Left lung (tissue), 10 donors: ENCODE measurements around the gene SUFU. TPM values are rescaled to one million over a fixed set of nuclear protein-coding genes. Genes with fewer than 3 reads are reported as not detected.

Experiments
- ATAC-seq: fragments of 200-7000 bp; cut with Tn5 transposase; one replicate; pipeline ENCODE4 v1.9.1; 2020; ENCODE audit warnings: moderate library complexity
- DNase-seq, 4 donors: peaks; one replicate each; pipeline ENCODE4 v3.0.0-alpha.2; 2013 to 2020
- H3K27ac ChIP-seq, 2 donors: fragments of 200-600 bp; sonication (generic) in 1 of 2; one replicate each; pipeline versions ENCODE4 v1.5.0 to v1.8.0; 2020 to 2021
- H3K27me3 ChIP-seq, 2 donors: fragments of 200-600 bp; sonication (generic) in 1 of 2; one replicate each; pipeline versions ENCODE4 v1.5.0 to v1.8.0; 2020 to 2021
- H3K36me3 ChIP-seq, 2 donors: fragments of 200-600 bp; sonication (generic) in 1 of 2; one replicate each; pipeline versions ENCODE4 v1.5.0 to v1.8.0; 2020 to 2021
- H3K4me1 ChIP-seq, 2 donors: fragments of 200-600 bp; one replicate each; pipeline ENCODE4 v1.8.0; 2021
- H3K4me3 ChIP-seq, 2 donors: fragments of 200-600 bp; sonication (generic) in 1 of 2; one replicate each; pipeline versions ENCODE4 v1.5.0 to v1.8.0; 2020 to 2021; ENCODE audit warnings: mild to moderate bottlenecking in 1 of 2
- H3K9me3 ChIP-seq, 2 donors: fragments of 200-600 bp; sonication (generic) in 1 of 2; one replicate each; pipeline versions ENCODE4 v1.5.0 to v1.8.0; 2020 to 2021
- CTCF ChIP-seq, 2 donors: fragments of 200-600 bp; sonication (generic) in 1 of 2; IDR thresholded peaks; one replicate each; pipeline versions ENCODE4 v1.5.0 to v1.8.0; 2021; ENCODE audit warnings: antibody characterized with exemption in 2 of 2
- intact Hi-C, 2 donors: fragments of 100-400 bp; cut with DNase I; formaldehyde crosslinking; loops; one replicate each; pipeline versions ENCODE4 v1.11.2 to v1.14.2; 2022
- polyA plus RNA-seq, 6 donors: library from polyadenylated mRNA; unstranded; fragments of 120-200 nt; gene quantifications; one replicate each; pipeline ENCODE4 v1.2.1, GENCODE V29; 2013; ENCODE audit not compliant: insufficient read length in 6 of 6
- total RNA-seq, 2 donors: library from RNA; stranded (reverse); fragmentation: NEBNext Ultra II Directional; extraction: Animal tissue kit (Norgen Biotek cat#: 25700); gene quantifications; one replicate each; pipeline ENCODE4 v1.2.1, GENCODE V29; 2021
- donor health status: DM: no; HTN: yes; CAD: no.
- donor health status: DM: no; HTN: no; CAD: no.

The SUFU gene
- total and polyA plus RNA-seq, 8 donors, result 13.4 to 30.7 (median 27.7) TPM

- intact Hi-C loops, result no loop called here
- no peak for ATAC-seq
Observed at GRCh38 chr10:102542800-102543418, 39.1 kb downstream of the SUFU start.

GRCh38 chr10:102545265-102545871 is 41.6 kb downstream of the SUFU start:
- DNase-seq (no peak), ATAC-seq (no peak)
- intact Hi-C loops, result no loop called here
- Histone ChIP-seq H3K4me3 (no peak overlapping the region), H3K27me3 (no peaks in the 10 kb centered on the region), H3K36me3 (peaks cover 0 to 6% of the 10 kb centered on the region in 2 donors), H3K27ac (no peak overlapping the region), H3K9me3 (no peaks in the 10 kb centered on the region), H3K4me1 (peaks cover 10 to 30% of the 10 kb centered on the region in 2 donors)
- TF ChIP-seq CTCF (IDR thresholded peaks at IDR 0.05), result no peak

More at GRCh38 chr10:102542800-102543418, 39.1 kb downstream of the SUFU start:
- Histone ChIP-seq H3K27ac (no peak overlapping the region), H3K36me3 (no peaks in the 10 kb centered on the region), H3K27me3 (no peaks in the 10 kb centered on the region), H3K4me3 (no peak overlapping the region), H3K4me1 (peaks cover 10 to 29% of the 10 kb centered on the region in 2 donors), H3K9me3 (no peaks in the 10 kb centered on the region)
- TF ChIP-seq CTCF (IDR thresholded peaks at IDR 0.05), result no peak
- no peak for DNase-seq

GRCh38 chr10:102545997-102546396 is 42.2 kb downstream of the SUFU start:
- Histone ChIP-seq H3K4me1 (peaks cover 10 to 30% of the 10 kb centered on the region in 2 donors), H3K27me3 (no peaks in the 10 kb centered on the region), H3K27ac (no peak overlapping the region), H3K9me3 (no peaks in the 10 kb centered on the region), H3K4me3 (no peak overlapping the region), H3K36me3 (peaks cover 0 to 12% of the 10 kb centered on the region in 2 donors)
- ATAC-seq (no peak), DNase-seq (no peak)
- no peak for TF ChIP-seq CTCF (IDR thresholded peaks at IDR 0.05)
- intact Hi-C loops, result no loop called here

- no peak for ATAC-seq
- intact Hi-C loops, result no loop called here
Observed at GRCh38 chr10:102546606-102547320, 43.0 kb downstream of the SUFU start.

More at GRCh38 chr10:102546606-102547320, 43.0 kb downstream of the SUFU start:
- H3K36me3 ChIP-seq, result peaks cover 0 to 18% of the 10 kb centered on the region in 2 donors
- no peak for DNase-seq
- no peak overlapping the region for H3K27ac ChIP-seq
- H3K9me3 ChIP-seq, result no peaks in the 10 kb centered on the region
- no peak for TF ChIP-seq CTCF (IDR thresholded peaks at IDR 0.05)
- H3K4me3 ChIP-seq, result no peak overlapping the region
- H3K27me3 ChIP-seq, result no peaks in the 10 kb centered on the region
- H3K4me1 ChIP-seq, result peaks cover 10 to 30% of the 10 kb centered on the region in 2 donors
